ENCODE results near the gene CRISP2. TPM values are rescaled to one million over a fixed set of nuclear protein-coding genes. Genes with fewer than 3 reads are reported as not detected.

CRISP2 gene
- total and polyA plus RNA-seq, 2 of the 8 experiments (the other 6 are each of a cell fraction or from before 2014, with no cell fraction given) = 0.06 TPM; not detected in 1

GRCh38 chr6:49662231-49662891 is 51.0 kb downstream of the CRISP2 start:
- Histone ChIP-seq H3K4me2 (ENCODE audit: insufficient read depth in 1 of 2, low read depth in 2 of 2, low read length in 2 of 2) (no peak overlapping the region), H3K4me3 (ENCODE audit: extremely low read depth in 1 of 4, insufficient read depth in 2 of 4, low read depth in 3 of 4, low read length in 4 of 4) (no peak overlapping the region), H3K27ac (ENCODE audit: low read depth, low read length) (no peak overlapping the region), H4K91ac (replicated peaks; ENCODE audit: insufficient read length, low read length) (no peak overlapping the region), H2BK15ac (ENCODE audit: low read length) (no peak overlapping the region), H3K36me3 (ENCODE audit: control insufficient read depth in 2 of 4, insufficient read depth in 4 of 4, low read length in 3 of 4) (no peaks in the 10 kb centered on the region), H4K20me1 (replicated peaks in 1 of 2; ENCODE audit: control insufficient read depth in 1 of 2, insufficient read depth in 2 of 2, low read length in 2 of 2) (no peaks in the 10 kb centered on the region), H3K9ac (replicated peaks in 1 of 4; ENCODE audit: extremely low read depth in 1 of 4, low read depth in 3 of 4, low read length in 3 of 4) (no peak overlapping the region), H3K23me2 (ENCODE audit: low read depth, low read length) (peaks cover 3% of the 10 kb centered on the region; the same call in 1 of the 2 replicates), H3K4me1 (replicated peaks in 1 of 4; ENCODE audit: control insufficient read depth in 3 of 4, insufficient read depth in 4 of 4, low read length in 3 of 4) (no peaks in the 10 kb centered on the region), H3K56ac (replicated peaks; ENCODE audit: insufficient read length, low read depth, low read length) (peak overlapping the region; percentile 16), H3K79me2 (ENCODE audit: control insufficient read depth in 1 of 2, insufficient read depth in 2 of 2, low read length in 2 of 2) (no peaks in the 10 kb centered on the region), H2AK5ac (ENCODE audit: low read depth, low read length) (no peak overlapping the region), H2BK120ac (replicated peaks; ENCODE audit: low read depth, low read length) (no peak overlapping the region), H3K9me3 (ENCODE audit: insufficient read depth in 2 of 2, low read depth in 1 of 2, low read length in 1 of 2) (no peaks in the 10 kb centered on the region), H3K14ac (ENCODE audit: insufficient read length) (no peak overlapping the region), H2BK20ac (ENCODE audit: low read length) (no peak overlapping the region), H3K27me3 (replicated peaks in 1 of 4; ENCODE audit: control insufficient read depth in 3 of 4, extremely low read depth in 1 of 4, insufficient read depth in 3 of 4, low read length in 3 of 4) (no peaks in the 10 kb centered on the region), H4K8ac (ENCODE audit: extremely low read depth, insufficient read depth, low read length) (no peak overlapping the region), H3K18ac (ENCODE audit: extremely low read depth, low read length) (no peak overlapping the region), H3K23ac (ENCODE audit: insufficient read length) (no peak overlapping the region), H3K79me1 (ENCODE audit: low read depth, low read length) (no peaks in the 10 kb centered on the region), H2BK5ac (ENCODE audit: low read depth, low read length) (no peak overlapping the region), H4K5ac (ENCODE audit: insufficient read length, low read depth, low read length) (no peak overlapping the region), H2AFZ (ENCODE audit: low read length) (no peak overlapping the region), H3K4ac (replicated peaks; ENCODE audit: insufficient read length, low read depth, low read length) (no peak overlapping the region), H2BK12ac (ENCODE audit: low read depth, low read length) (no peak overlapping the region)
- CTCF ChIA-PET (ENCODE audit: partially characterized antibody) = no interaction called here
- FAIRE-seq (no peak), DNase-seq (ENCODE audit: low read depth in 1 of 2, low spot score in 2 of 2) (no peak)
- TF ChIP-seq MAX (IDR thresholded peaks at IDR 0.05) (no peak), TAF1 (IDR thresholded peaks at IDR 0.05; ENCODE audit: low read depth, low read length) (no peak), BACH1 (IDR thresholded peaks at IDR 0.05; ENCODE audit: low read length) (no peak), JUND (IDR thresholded peaks at IDR 0.05; ENCODE audit: low read length) (no peak), E2F6 (IDR thresholded peaks at IDR 0.05) (no peak), ZNF274 (IDR thresholded peaks at IDR 0.05; ENCODE audit: borderline replicate concordance, extremely low read depth, low read length) (no peak), ATF3 (IDR thresholded peaks at IDR 0.05; ENCODE audit: insufficient read depth, low read depth, low read length) (no peak)
- 92% methylated on average over 1 of the region's 1 CpG; no CpG with 5 or more reads in 1 of the 2 experiments for WGBS, 2 experiments (ENCODE audit: extremely low coverage in 1 of 2, insufficient coverage in 1 of 2, insufficient read length in 1 of 2, insufficient replicate concordance in 2 of 2, low coverage in 1 of 2, low lambda C conversion rate in 2 of 2, missing lambda C conversion rate in 1 of 2)
- POLR2A ChIA-PET (ENCODE audit: partially characterized antibody) = no interaction called here

Measured in H1 (cell line).